ENCODE data around the gene NT5C.

NT5C gene

DNA sequence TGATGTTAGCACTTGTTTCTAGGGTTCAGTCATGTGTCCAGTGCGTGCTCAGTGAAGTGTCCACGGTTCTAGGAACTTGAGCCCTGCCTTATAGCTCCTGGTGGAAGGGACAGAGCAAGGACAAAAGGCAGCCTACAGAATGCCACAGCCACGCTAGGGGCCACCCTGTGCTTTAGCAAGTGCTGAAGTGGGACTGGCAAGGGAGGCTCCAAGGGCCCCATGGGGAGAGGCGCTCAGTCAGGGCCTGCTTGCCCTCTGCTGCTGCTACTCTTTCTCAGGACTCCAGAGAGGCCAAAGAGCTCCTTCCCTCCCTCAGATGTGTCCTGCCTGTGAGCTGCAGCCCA lies 6.8 kb downstream of the NT5C start:
- peak overlapping the region; percentile 64 to 85 for H3K27ac ChIP-seq (ENCODE audit: insufficient read depth in 1 of 2, low read depth in 1 of 2, low read length in 2 of 2, poor library complexity in 1 of 2, severe bottlenecking in 2 of 2)
- H3K27me3 ChIP-seq (replicated peaks in 2 of 5; ENCODE audit: control insufficient read depth in 4 of 5, insufficient read depth in 5 of 5, low read length in 4 of 5) = no peaks in the 10 kb centered on the region
- H3K9me3 ChIP-seq (ENCODE audit: control extremely low read depth in 1 of 5, control insufficient read depth in 4 of 5, insufficient read depth in 2 of 5, low read depth in 1 of 5, low read length in 4 of 5) = no peaks in the 10 kb centered on the region
- peaks cover 5 to 34% (median 30%) of the 10 kb centered on the region in 4 experiments for H3K4me1 ChIP-seq (ENCODE audit: control extremely low read depth in 1 of 4, control insufficient read depth in 4 of 4, insufficient read depth in 4 of 4, low read length in 3 of 4)
- peak overlapping the region in 2 of 7 experiments; percentile 28 to 49 for H3K4me3 ChIP-seq (ENCODE audit: control insufficient read depth in 1 of 7, extremely low read depth in 1 of 7, insufficient read depth in 4 of 7, low read depth in 2 of 7, low read length in 6 of 7)
- POLR2A ChIA-PET = interaction anchor here (0.6 to 1.6 kb wide), 6 partner anchors 9 to 65 kb away, joined by 3 to 13 read pairs (median 5); no protein-coding TSS in a partner anchor
- WGBS (ENCODE audit: insufficient coverage) = 85% methylated on average over 4 of the region's 4 CpGs
- CTCF ChIA-PET = interaction anchor here (0.8 to 5.2 kb wide), 8 partner anchors 12 to 77 kb away, joined by 3 to 71 read pairs (median 4); partner anchors contain the start of gene ARMC7
- peaks cover 0 to 32% (median 13%) of the 10 kb centered on the region in 4 experiments for H3K36me3 ChIP-seq (ENCODE audit: control insufficient read depth in 4 of 4, insufficient read depth in 4 of 4, low read length in 3 of 4)
- DNase-seq = no peak

DNA sequence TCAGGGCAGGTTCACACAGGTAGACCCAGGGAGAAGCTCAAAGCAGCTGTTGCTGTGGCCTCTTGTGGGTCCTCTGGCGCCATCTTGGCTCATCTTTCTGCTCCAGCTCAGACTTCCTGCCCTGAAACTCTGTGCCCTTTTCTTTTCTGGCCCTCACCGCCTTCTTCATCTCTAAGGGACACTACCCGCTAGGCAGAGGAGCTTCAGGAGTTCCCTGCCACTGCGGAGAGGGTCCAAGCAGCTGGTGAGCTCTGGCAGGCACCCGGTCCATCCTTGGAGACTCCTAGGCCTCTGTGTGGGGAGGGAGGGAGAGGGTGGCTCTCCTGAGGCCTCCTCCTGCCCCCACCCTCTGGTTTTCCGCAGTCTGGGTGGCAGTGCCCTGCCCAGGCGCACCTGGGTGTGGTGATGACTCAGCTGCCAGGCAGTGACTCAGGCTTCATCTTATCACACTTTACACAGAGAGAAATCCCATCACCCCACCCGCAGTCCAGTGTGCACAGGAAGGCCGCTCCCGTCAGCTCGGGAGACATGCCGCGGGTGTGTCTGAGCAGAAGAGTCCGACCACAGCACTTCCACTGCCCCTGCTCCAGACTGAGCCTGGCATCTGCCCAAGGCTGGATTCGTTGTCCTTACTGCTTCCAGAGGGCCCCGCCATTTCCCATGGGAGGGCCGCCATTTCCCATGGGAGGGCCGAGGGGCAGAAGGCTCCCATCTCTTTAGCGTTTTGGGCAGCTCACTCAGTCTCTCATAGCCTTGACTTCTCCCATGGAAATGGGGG lies 7.3 kb downstream of the NT5C start:
- H3K4me3 ChIP-seq (ENCODE audit: control insufficient read depth in 1 of 7, extremely low read depth in 1 of 7, insufficient read depth in 4 of 7, low read depth in 2 of 7, low read length in 6 of 7) = peak overlapping the region in 2 of 7 experiments; percentile 28 to 49
- POLR2A ChIA-PET = interaction anchor here (0.6 to 1.8 kb wide), 11 partner anchors 8 to 77 kb away, joined by 3 to 13 read pairs (median 5); partner anchors contain the start of genes ARMC7, JPT1 and SLC16A5
- peaks cover 0 to 29% (median 8%) of the 10 kb centered on the region in 4 experiments for H3K36me3 ChIP-seq (ENCODE audit: control insufficient read depth in 4 of 4, insufficient read depth in 4 of 4, low read length in 3 of 4)
- H3K27ac ChIP-seq (ENCODE audit: insufficient read depth in 1 of 2, low read depth in 1 of 2, low read length in 2 of 2, poor library complexity in 1 of 2, severe bottlenecking in 2 of 2) = peak overlapping the region; percentile 64 to 85
- DNase-seq = peak; percentile 94 to 97 (median 96)
- no peaks in the 10 kb centered on the region for H3K27me3 ChIP-seq (replicated peaks in 2 of 5; ENCODE audit: control insufficient read depth in 4 of 5, insufficient read depth in 5 of 5, low read length in 4 of 5)
- peaks cover 5 to 34% (median 29%) of the 10 kb centered on the region in 4 experiments for H3K4me1 ChIP-seq (ENCODE audit: control extremely low read depth in 1 of 4, control insufficient read depth in 4 of 4, insufficient read depth in 4 of 4, low read length in 3 of 4)
- 16% methylated on average over 13 of the region's 19 CpGs for WGBS (ENCODE audit: insufficient coverage)
- CTCF ChIA-PET = interaction anchor here (0.8 to 5.2 kb wide), 11 partner anchors 9 to 78 kb away, joined by 3 to 71 read pairs (median 4); partner anchors contain the start of gene ARMC7
- no peaks in the 10 kb centered on the region for H3K9me3 ChIP-seq (ENCODE audit: control extremely low read depth in 1 of 5, control insufficient read depth in 4 of 5, insufficient read depth in 2 of 5, low read depth in 1 of 5, low read length in 4 of 5)

GRCh38 chr17:75118307-75118706 lies 13.2 kb downstream of the NT5C start:
- peak in 1 of 3 donors; percentile 32 for DNase-seq
- 85% methylated on average over 14 of the region's 14 CpGs for WGBS (ENCODE audit: insufficient coverage)
- no peak overlapping the region for H3K27ac ChIP-seq (ENCODE audit: insufficient read depth in 1 of 2, low read depth in 1 of 2, low read length in 2 of 2, poor library complexity in 1 of 2, severe bottlenecking in 2 of 2)
- peaks cover 0 to 23% (median 14%) of the 10 kb centered on the region in 4 experiments for H3K4me1 ChIP-seq (ENCODE audit: control extremely low read depth in 1 of 4, control insufficient read depth in 4 of 4, insufficient read depth in 4 of 4, low read length in 3 of 4)
- H3K9me3 ChIP-seq (ENCODE audit: control extremely low read depth in 1 of 5, control insufficient read depth in 4 of 5, insufficient read depth in 2 of 5, low read depth in 1 of 5, low read length in 4 of 5) = no peaks in the 10 kb centered on the region
- POLR2A ChIA-PET = no interaction called here
- H3K4me3 ChIP-seq (ENCODE audit: control insufficient read depth in 1 of 7, extremely low read depth in 1 of 7, insufficient read depth in 4 of 7, low read depth in 2 of 7, low read length in 6 of 7) = no peak overlapping the region
- H3K36me3 ChIP-seq (ENCODE audit: control insufficient read depth in 4 of 4, insufficient read depth in 4 of 4, low read length in 3 of 4) = peaks cover 0 to 31% (median 8%) of the 10 kb centered on the region in 4 experiments
- CTCF ChIA-PET = interaction anchor here (0.7 to 9.4 kb wide), 8 partner anchors 9 to 85 kb away, joined by 3 to 168 read pairs (median 8); partner anchors contain the start of genes NT5C and NUP85
- no peaks in the 10 kb centered on the region for H3K27me3 ChIP-seq (replicated peaks in 2 of 5; ENCODE audit: control insufficient read depth in 4 of 5, insufficient read depth in 5 of 5, low read length in 4 of 5)

DNA sequence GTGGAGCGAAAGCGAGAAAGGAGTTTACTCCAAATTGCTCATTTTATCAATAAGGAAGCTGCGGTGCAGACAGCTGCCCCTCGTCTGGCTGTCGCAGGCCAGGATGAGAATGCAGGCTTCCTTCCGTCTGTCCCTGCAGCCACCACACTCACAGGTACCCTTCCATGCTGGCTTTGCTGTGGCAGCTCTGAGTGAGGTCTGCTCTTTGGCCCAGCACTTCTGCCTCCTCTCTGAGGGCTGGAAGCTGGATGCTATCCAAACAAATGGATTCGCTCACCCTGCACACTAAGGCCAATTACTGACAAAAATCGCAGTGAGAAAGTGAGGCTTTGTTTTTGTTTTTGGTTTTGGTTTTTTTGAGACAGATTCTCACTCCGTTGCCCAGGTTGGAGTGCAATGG lies 14.8 kb downstream of the NT5C start:
- no peak overlapping the region for H3K27ac ChIP-seq (ENCODE audit: insufficient read depth in 1 of 2, low read depth in 1 of 2, low read length in 2 of 2, poor library complexity in 1 of 2, severe bottlenecking in 2 of 2)
- H3K4me1 ChIP-seq (ENCODE audit: control extremely low read depth in 1 of 4, control insufficient read depth in 4 of 4, insufficient read depth in 4 of 4, low read length in 3 of 4) = peaks cover 0 to 22% (median 16%) of the 10 kb centered on the region in 4 experiments
- H3K27me3 ChIP-seq (replicated peaks in 2 of 5; ENCODE audit: control insufficient read depth in 4 of 5, insufficient read depth in 5 of 5, low read length in 4 of 5) = no peaks in the 10 kb centered on the region
- 99% methylated on average over 6 of the region's 9 CpGs for WGBS (ENCODE audit: insufficient coverage)
- DNase-seq = no peak
- ChIA-PET CTCF (interaction anchor here (0.8 to 9.4 kb wide), 12 partner anchors 8 to 87 kb away, joined by 3 to 168 read pairs (median 8); partner anchors contain the start of genes NT5C, NUP85 and SLC16A5), POLR2A (interaction anchor here (0.7 to 1.2 kb wide), 3 partner anchors 8 to 80 kb away, joined by 3 to 5 read pairs (median 4); partner anchors contain the start of gene NT5C)
- peaks cover 2 to 36% (median 8%) of the 10 kb centered on the region in 4 experiments for H3K36me3 ChIP-seq (ENCODE audit: control insufficient read depth in 4 of 4, insufficient read depth in 4 of 4, low read length in 3 of 4)
- H3K4me3 ChIP-seq (ENCODE audit: control insufficient read depth in 1 of 7, extremely low read depth in 1 of 7, insufficient read depth in 4 of 7, low read depth in 2 of 7, low read length in 6 of 7) = no peak overlapping the region
- H3K9me3 ChIP-seq (ENCODE audit: control extremely low read depth in 1 of 5, control insufficient read depth in 4 of 5, insufficient read depth in 2 of 5, low read depth in 1 of 5, low read length in 4 of 5) = no peaks in the 10 kb centered on the region

- ChIA-PET CTCF (interaction anchor here (1.3 to 9.4 kb wide), 11 partner anchors 9 to 151 kb away, joined by 3 to 168 read pairs (median 24); partner anchors contain the start of genes NT5C, NUP85 and SLC16A5), POLR2A (interaction anchor here (1.1 to 2.8 kb wide), 3 partner anchors 9 to 86 kb away, joined by 3 to 11 read pairs (median 5); partner anchors contain the start of gene NT5C)
- H3K4me1 ChIP-seq (ENCODE audit: control extremely low read depth in 1 of 4, control insufficient read depth in 4 of 4, insufficient read depth in 4 of 4, low read length in 3 of 4) = peaks cover 0 to 27% (median 22%) of the 10 kb centered on the region in 4 experiments
- no peak overlapping the region for H3K27ac ChIP-seq (ENCODE audit: insufficient read depth in 1 of 2, low read depth in 1 of 2, low read length in 2 of 2, poor library complexity in 1 of 2, severe bottlenecking in 2 of 2)
- DNase-seq = no peak
- peaks cover 2 to 26% (median 7%) of the 10 kb centered on the region in 4 experiments for H3K36me3 ChIP-seq (ENCODE audit: control insufficient read depth in 4 of 4, insufficient read depth in 4 of 4, low read length in 3 of 4)
- no peak overlapping the region for H3K4me3 ChIP-seq (ENCODE audit: control insufficient read depth in 1 of 7, extremely low read depth in 1 of 7, insufficient read depth in 4 of 7, low read depth in 2 of 7, low read length in 6 of 7)
- no peaks in the 10 kb centered on the region for H3K27me3 ChIP-seq (replicated peaks in 2 of 5; ENCODE audit: control insufficient read depth in 4 of 5, insufficient read depth in 5 of 5, low read length in 4 of 5)
- no peaks in the 10 kb centered on the region for H3K9me3 ChIP-seq (ENCODE audit: control extremely low read depth in 1 of 5, control insufficient read depth in 4 of 5, insufficient read depth in 2 of 5, low read depth in 1 of 5, low read length in 4 of 5)
Measured at GRCh38 chr17:75115555-75115954, 16.0 kb downstream of the NT5C start.

DNA sequence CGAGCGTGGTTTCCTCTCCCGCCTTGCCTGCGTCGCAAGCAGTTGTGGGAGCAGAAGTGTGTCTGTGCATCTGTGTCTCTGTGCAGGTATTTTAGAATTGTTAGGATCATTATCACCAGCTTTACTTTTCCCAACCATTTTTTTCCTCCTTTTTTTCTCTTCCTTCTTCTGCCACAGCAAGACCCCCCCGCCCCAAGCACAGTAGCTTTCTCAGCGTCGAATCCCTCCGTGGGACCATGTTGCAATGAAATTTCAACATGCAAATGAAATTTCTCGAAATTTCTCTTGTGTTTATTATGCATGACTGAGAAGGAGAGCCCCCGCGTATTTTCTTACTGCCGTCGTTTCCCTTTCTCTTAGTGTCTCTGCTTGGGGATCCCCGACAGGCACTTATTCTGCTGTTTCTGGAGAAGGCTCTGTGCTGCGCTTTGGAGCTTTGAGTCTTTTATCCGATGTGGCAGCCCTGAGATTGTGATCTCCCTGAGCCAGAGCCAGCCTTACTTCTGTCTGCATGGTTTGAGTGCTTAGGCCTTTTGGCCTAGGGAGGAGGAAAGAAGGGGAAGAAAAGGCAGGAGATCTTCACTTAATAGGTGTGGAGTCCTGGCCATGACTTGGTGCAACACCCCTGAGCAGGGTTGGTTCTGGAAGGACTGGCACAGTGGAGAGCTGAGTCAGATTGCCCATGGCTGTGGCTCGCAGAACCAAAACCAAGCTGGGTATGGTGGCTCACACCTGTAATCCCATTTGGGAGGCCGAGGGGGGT lies 16.8 kb downstream of the NT5C start:
- ChIA-PET CTCF (interaction anchor here (0.7 to 9.4 kb wide), 32 partner anchors 10 to 151 kb away, joined by 3 to 168 read pairs (median 6); partner anchors contain the start of genes NT5C, NUP85 and SLC16A5), POLR2A (interaction anchor here (0.7 to 2.8 kb wide), 9 partner anchors 9 to 87 kb away, joined by 3 to 13 read pairs (median 3); partner anchors contain the start of gene NT5C)
- Histone ChIP-seq H3K4me3 (ENCODE audit: control insufficient read depth in 1 of 7, extremely low read depth in 1 of 7, insufficient read depth in 4 of 7, low read depth in 2 of 7, low read length in 6 of 7) (peak overlapping the region; percentile 48 to 90 (median 72)), H3K4me1 (ENCODE audit: control extremely low read depth in 1 of 4, control insufficient read depth in 4 of 4, insufficient read depth in 4 of 4, low read length in 3 of 4) (peaks cover 0 to 32% (median 26%) of the 10 kb centered on the region in 4 experiments), H3K27me3 (replicated peaks in 2 of 5; ENCODE audit: control insufficient read depth in 4 of 5, insufficient read depth in 5 of 5, low read length in 4 of 5) (no peaks in the 10 kb centered on the region), H3K36me3 (ENCODE audit: control insufficient read depth in 4 of 4, insufficient read depth in 4 of 4, low read length in 3 of 4) (peaks cover 2 to 24% (median 7%) of the 10 kb centered on the region in 4 experiments), H3K9me3 (ENCODE audit: control extremely low read depth in 1 of 5, control insufficient read depth in 4 of 5, insufficient read depth in 2 of 5, low read depth in 1 of 5, low read length in 4 of 5) (no peaks in the 10 kb centered on the region), H3K27ac (ENCODE audit: insufficient read depth in 1 of 2, low read depth in 1 of 2, low read length in 2 of 2, poor library complexity in 1 of 2, severe bottlenecking in 2 of 2) (peak overlapping the region in 1 of 2 experiments; percentile 81)
- WGBS (ENCODE audit: insufficient coverage) = 39% methylated on average over 10 of the region's 19 CpGs
- DNase-seq = peak in 2 of 3 donors; percentile 29 to 30
